ENCODE measurements around the gene SERTAD3.

The SERTAD3 gene

DNA sequence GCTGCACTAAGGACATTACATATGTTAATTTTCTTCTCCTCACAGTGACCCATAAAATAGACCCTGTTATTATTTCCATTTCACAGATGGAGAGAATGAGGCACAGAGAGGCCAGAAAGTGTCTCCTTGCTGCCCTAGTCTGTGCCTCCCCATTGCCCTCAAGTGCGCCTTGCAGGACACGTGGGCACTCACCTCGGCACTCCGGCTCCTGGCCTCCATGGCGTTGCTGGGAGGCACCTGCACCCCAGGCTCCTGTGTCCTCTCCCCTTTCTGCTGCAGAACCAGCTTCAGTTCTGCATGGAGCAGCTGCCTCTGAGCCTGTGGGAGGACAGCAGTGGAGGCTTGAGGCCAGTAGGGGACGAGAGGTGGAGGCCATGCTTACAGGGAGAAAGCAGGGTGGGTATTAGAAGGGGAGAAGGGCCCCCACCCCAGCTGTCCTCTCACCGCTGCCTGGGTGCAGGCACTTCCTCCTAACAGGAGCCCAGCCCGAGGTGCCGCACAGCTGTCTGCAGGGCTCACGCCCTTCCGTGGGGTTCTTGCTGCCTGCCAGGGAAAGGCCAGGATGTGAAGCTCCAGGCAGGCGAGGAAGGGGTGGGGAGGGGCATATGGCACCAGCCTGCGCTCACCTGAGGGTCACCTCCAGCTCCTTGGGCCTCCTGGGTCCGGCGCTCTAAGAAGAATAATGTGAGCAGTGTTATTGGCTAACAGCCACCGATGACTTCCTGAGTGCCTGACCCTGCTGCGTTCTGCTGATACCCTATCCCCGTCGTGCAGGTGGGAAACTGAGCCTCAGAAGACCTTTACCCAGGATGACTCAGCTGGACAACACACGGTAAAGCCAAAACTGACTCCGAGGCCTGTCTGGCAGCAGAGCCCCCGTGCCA lies 36.2 kb downstream of the SERTAD3 start:
- peak in 2 of 4 experiments; percentile 27 to 32 for DNase-seq

GRCh38 chr19:40403262-40403984 lies 40.7 kb downstream of the SERTAD3 start:
- peak; percentile 89 to 96 (median 92) for DNase-seq

- no peak for DNase-seq
Observed at GRCh38 chr19:40400559-40400958, 43.6 kb downstream of the SERTAD3 start.

GRCh38 chr19:40398417-40399131 lies 45.6 kb downstream of the SERTAD3 start:
- DNase-seq = peak; percentile 37 to 79 (median 58)

DNA sequence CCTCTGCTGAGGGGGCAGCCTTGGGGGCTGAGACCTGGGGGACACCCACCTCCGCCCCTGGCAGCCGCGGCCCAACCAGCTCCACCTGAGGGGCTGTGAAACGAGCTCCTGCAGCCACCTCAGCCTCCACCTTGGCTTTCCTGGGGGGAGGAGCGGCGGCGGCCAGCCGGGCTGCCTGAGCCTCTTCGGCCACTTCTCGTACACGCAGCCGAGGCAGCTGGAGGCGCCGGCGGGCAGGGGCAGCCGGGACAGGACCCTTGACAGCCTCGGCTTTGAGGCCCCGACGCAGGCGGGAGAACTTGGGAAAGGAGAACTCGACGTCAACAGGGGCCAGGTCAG lies 46.6 kb downstream of the SERTAD3 start:
- no peak for DNase-seq

DNA sequence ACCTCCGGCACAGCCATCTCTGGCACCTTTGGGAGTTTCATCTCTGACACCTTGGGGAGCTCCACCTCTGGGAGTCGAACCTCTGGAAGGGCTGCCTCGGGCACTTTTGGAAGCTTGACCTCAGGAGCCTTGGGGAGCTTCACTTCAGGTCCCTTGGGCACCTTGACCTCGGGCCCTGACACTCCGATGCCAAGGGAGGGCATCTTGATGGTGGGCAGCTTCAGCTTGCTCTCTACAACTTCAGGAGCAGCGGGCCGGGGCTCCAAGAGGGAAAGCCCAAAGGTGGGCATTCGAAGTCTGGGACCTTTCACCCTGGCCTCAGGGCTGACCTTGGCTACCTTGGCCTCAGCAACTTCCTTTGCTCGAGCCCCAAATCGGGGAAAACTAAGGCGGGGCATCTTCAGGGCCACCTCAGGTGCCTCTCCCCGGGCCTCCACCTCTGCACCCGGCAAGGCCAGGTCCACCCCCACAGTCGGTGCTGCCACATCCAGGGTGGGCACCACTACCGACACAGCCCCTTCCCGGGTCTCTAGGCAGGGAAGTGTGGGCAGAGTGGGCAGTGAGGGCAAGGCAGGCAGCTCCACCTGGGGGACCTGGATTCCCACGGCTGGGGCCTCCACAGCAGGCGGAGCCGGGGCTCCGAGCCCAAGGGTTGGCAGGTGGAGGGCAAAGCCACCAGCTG lies 47.1 kb downstream of the SERTAD3 start:
- DNase-seq = no peak

- no peak for DNase-seq
Observed at GRCh38 chr19:40395956-40396355, 48.2 kb downstream of the SERTAD3 start.

DNA sequence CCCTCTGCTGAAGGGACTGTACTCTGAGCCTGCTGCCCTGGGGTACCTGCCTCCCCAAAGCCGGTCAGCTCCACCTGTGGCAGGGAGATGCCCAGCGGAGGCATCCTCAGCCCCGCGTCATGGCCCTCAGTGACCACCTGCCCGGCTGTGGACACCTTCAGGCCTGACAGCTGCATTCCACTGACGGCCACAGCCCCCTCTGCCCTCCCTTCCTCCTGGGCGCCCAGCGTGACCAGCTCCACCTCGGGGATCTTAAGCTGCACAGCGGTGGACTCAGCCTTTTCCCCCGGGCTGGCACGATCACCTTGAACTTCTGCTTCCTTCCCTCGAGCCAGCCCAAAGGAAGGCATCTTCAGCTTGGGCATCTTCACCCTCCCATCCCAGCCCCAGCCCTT lies 49.3 kb downstream of the SERTAD3 start:
- DNase-seq = no peak

DNA sequence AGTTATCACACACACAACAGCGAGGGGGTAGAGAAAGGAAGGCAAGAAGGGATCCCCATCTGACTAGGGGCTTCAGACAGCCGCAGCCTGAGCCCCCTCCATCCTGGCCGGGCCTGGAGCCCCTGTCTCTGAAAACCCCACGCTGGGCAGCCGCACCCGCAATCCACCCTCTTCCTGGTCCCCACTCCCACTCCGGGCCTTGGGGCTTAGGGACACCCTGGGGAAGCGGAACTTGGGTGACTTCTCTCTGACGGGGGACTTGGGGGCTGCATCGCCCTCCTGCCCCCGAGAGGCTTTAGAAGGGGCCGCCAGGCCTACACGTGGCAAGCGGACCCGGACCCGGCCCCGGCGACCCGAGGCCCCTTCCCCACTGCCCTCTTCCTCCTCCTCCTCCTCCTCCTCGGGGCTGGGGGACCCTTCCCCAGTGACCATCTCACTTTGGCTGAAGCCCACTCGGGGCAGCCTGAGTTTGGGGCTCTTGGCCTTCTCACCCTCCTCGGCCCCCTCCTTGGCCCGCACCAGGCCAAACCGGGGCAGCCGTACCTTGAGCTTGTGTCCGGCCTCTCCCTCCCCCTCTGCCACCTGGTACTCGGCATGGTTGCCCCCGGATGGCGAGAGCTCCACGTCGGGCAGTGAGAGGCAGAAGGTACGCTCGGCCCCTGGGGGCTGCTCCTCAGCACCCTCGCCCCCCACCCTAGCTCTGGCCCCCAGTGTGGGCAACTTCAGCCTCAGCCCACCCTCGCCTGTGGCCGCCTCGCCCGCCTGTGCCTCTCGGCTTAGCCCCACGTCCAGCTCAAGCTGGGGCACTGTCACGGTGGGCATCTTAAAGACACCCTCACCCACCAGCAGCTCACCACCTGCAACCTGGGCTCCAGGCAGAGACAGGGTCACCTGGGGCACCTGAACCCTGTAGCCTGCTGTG lies 50.0 kb downstream of the SERTAD3 start:
- DNase-seq = no peak

- no peak for DNase-seq
Observed at GRCh38 chr19:40392894-40393517, 51.1 kb downstream of the SERTAD3 start.

GRCh38 chr19:40392123-40392522 lies 52.0 kb downstream of the SERTAD3 start:
- no peak for DNase-seq
